NB4 (cell line): ENCODE data around the gene RANBP1.

Experiments used
- DNase-seq: peaks from one replicate; pipeline ENCODE4 v3.0.0; 2010; ENCODE audit warnings: low read depth
- H3K4me3 ChIP-seq: one replicate; pipeline ENCODE4 v1.5.1; 2011; ENCODE audit warnings: mild to moderate bottlenecking, low read depth, low read length, moderate library complexity
- CTCF ChIP-seq: IDR thresholded peaks from one replicate; pipeline ENCODE4 v1.5.1; 2012; ENCODE audit warnings: low read depth, low read length
- MAX ChIP-seq: IDR thresholded peaks from 2 replicates; pipeline ENCODE4 v1.6.1; 2011; ENCODE audit warnings: low read depth, low read length
- MYC ChIP-seq: IDR thresholded peaks from 2 replicates; pipeline ENCODE4 v1.6.1; 2011; ENCODE audit warnings: low read depth, low read length
- POLR2A ChIP-seq: IDR thresholded peaks from 2 replicates; pipeline ENCODE4 v1.6.1; 2011; ENCODE audit warnings: mild to moderate bottlenecking; ENCODE audit not compliant: insufficient read length; ENCODE audit errors: extremely low read depth

RANBP1 gene

GRCh38 chr22:20127318-20127868, 11.5 kb downstream of the RANBP1 start:
- TF ChIP-seq POLR2A (no peak), CTCF (no peak), MYC (no peak), MAX (no peak)
- DNase-seq = no peak
- no peak overlapping the region for H3K4me3 ChIP-seq

- TF ChIP-seq CTCF = no peak
- no peak for TF ChIP-seq MYC
- TF ChIP-seq POLR2A = no peak
- no peak for TF ChIP-seq MAX
- no peak for DNase-seq
- no peak overlapping the region for H3K4me3 ChIP-seq
Observed at GRCh38 chr22:20127869-20128618, 12.1 kb downstream of the RANBP1 start.

GRCh38 chr22:20128619-20128901, 12.7 kb downstream of the RANBP1 start:
- no peak for TF ChIP-seq CTCF
- no peak overlapping the region for H3K4me3 ChIP-seq
- no peak for DNase-seq

- DNase-seq = peak; percentile 54
- no peak overlapping the region for H3K4me3 ChIP-seq
- TF ChIP-seq POLR2A = no peak
- TF ChIP-seq MYC = no peak
- no peak for TF ChIP-seq MAX
- peak; percentile 48 for TF ChIP-seq CTCF
Observed at GRCh38 chr22:20128902-20129746, 13.2 kb downstream of the RANBP1 start.

GRCh38 chr22:20129747-20130014, 13.8 kb downstream of the RANBP1 start:
- no peak overlapping the region for H3K4me3 ChIP-seq
- no peak for DNase-seq
- TF ChIP-seq POLR2A = no peak
- TF ChIP-seq MYC = no peak
- TF ChIP-seq MAX = no peak
- no peak for TF ChIP-seq CTCF

GRCh38 chr22:20130319-20130718, 14.4 kb downstream of the RANBP1 start:
- DNase-seq = no peak
- no peak for TF ChIP-seq CTCF
- TF ChIP-seq POLR2A = no peak
- no peak for TF ChIP-seq MYC
- no peak for TF ChIP-seq MAX
- H3K4me3 ChIP-seq = no peak overlapping the region
